ENCODE results near the gene NBL1.

- no peak for TF ChIP-seq POLR2A (IDR thresholded peaks at IDR 0.05)
- TF ChIP-seq, protein P1, sequence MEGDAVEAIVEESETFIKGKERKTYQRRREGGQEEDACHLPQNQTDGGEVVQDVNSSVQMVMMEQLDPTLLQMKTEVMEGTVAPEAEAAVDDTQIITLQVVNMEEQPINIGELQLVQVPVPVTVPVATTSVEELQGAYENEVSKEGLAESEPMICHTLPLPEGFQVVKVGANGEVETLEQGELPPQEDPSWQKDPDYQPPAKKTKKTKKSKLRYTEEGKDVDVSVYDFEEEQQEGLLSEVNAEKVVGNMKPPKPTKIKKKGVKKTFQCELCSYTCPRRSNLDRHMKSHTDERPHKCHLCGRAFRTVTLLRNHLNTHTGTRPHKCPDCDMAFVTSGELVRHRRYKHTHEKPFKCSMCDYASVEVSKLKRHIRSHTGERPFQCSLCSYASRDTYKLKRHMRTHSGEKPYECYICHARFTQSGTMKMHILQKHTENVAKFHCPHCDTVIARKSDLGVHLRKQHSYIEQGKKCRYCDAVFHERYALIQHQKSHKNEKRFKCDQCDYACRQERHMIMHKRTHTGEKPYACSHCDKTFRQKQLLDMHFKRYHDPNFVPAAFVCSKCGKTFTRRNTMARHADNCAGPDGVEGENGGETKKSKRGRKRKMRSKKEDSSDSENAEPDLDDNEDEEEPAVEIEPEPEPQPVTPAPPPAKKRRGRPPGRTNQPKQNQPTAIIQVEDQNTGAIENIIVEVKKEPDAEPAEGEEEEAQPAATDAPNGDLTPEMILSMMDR (IDR thresholded peaks at IDR 0.05): no peak
These were observed 24.8 kb downstream of the NBL1 start for GRCh38 chr1:19668888-19669287.
